MM.1S (cell line): ENCODE results near the gene ZNF580.

Experiments
- DNase-seq: peaks from one replicate; pipeline ENCODE4 v3.0.0-alpha.2; 2015
- H2AFZ ChIP-seq: fragments of 300-600 bp; sonication (generic); 2 replicates; pipeline ENCODE4 v1.6.0; 2016; ENCODE audit warnings: antibody characterized with exemption, low read length
- H3F3A ChIP-seq: fragments of 300-600 bp; sonication (generic); 2 replicates; pipeline ENCODE4 v1.6.1; 2016; ENCODE audit warnings: mild to moderate bottlenecking, antibody characterized with exemption, low read length, moderate library complexity, mixed read lengths; ENCODE audit not compliant: insufficient read depth
- H3K27ac ChIP-seq: fragments of 300-600 bp; sonication (generic); 2 replicates; pipeline ENCODE4 v1.5.1; 2016; ENCODE audit warnings: mild to moderate bottlenecking, low read length
- H3K27me3 ChIP-seq: fragments of 300-600 bp; sonication (generic); replicated peaks from 2 replicates; pipeline ENCODE4 v1.6.0; 2016; ENCODE audit warnings: low read length; ENCODE audit not compliant: insufficient read depth
- H3K36me3 ChIP-seq: fragments of 300-600 bp; sonication (generic); replicated peaks from 2 replicates; pipeline ENCODE4 v1.6.1; 2016; ENCODE audit warnings: mild to moderate bottlenecking, low read length, mixed read lengths; ENCODE audit not compliant: insufficient read depth
- H3K4me1 ChIP-seq: fragments of 300-600 bp; sonication (generic); 2 replicates; pipeline ENCODE4 v1.6.1; 2016; ENCODE audit warnings: low read length, mixed read lengths
- H3K4me2 ChIP-seq: fragments of 300-600 bp; sonication (generic); 2 replicates; pipeline ENCODE4 v1.6.0; 2016; ENCODE audit warnings: low read depth, low read length
- H3K4me3 ChIP-seq: fragments of 300-600 bp; sonication (generic); 2 replicates; pipeline ENCODE4 v1.5.1; 2016; ENCODE audit warnings: low read length, mixed read lengths
- H3K79me2 ChIP-seq: fragments of 300-600 bp; sonication (generic); 2 replicates; pipeline ENCODE4 v1.6.1; 2016; ENCODE audit warnings: mixed run types, low read length, mixed read lengths
- H3K9ac ChIP-seq: fragments of 300-600 bp; sonication (generic); 2 replicates; pipeline ENCODE4 v1.6.1; 2016; ENCODE audit warnings: low read length, mixed read lengths
- H3K9me2 ChIP-seq: fragments of 300-600 bp; sonication (generic); replicated peaks from 2 replicates; pipeline ENCODE4 v1.6.1; 2016; ENCODE audit warnings: mild to moderate bottlenecking, low read length, mixed read lengths; ENCODE audit not compliant: insufficient read depth
- H3K9me3 ChIP-seq: fragments of 300-600 bp; sonication (generic); replicated peaks from 2 replicates; pipeline ENCODE4 v1.6.1; 2016; ENCODE audit warnings: mild to moderate bottlenecking, low read length, mixed read lengths; ENCODE audit not compliant: insufficient read depth
- H4K20me1 ChIP-seq: fragments of 300-600 bp; sonication (generic); 2 replicates; pipeline ENCODE4 v1.6.1; 2016; ENCODE audit warnings: mild to moderate bottlenecking, low read length, moderate library complexity, mixed read lengths; ENCODE audit not compliant: insufficient read depth
- CTCF ChIP-seq: fragments of 300-600 bp; sonication (generic); IDR thresholded peaks from 2 replicates; pipeline ENCODE4 v1.5.1; 2016; ENCODE audit warnings: antibody characterized with exemption, low read length, mixed read lengths
- EZH2 ChIP-seq: fragments of 300-600 bp; sonication (generic); optimal IDR thresholded peaks from 2 replicates; pipeline ENCODE3; 2017; ENCODE audit warnings: low read depth, mild to moderate bottlenecking, antibody characterized with exemption, low read length, mixed read lengths
- EZH2phosphoT487 ChIP-seq: fragments of 300-600 bp; sonication (generic); IDR thresholded peaks from 2 replicates; pipeline ENCODE4 v1.6.1; 2018; ENCODE audit warnings: antibody characterized with exemption, low read length

ZNF580 gene

DNA sequence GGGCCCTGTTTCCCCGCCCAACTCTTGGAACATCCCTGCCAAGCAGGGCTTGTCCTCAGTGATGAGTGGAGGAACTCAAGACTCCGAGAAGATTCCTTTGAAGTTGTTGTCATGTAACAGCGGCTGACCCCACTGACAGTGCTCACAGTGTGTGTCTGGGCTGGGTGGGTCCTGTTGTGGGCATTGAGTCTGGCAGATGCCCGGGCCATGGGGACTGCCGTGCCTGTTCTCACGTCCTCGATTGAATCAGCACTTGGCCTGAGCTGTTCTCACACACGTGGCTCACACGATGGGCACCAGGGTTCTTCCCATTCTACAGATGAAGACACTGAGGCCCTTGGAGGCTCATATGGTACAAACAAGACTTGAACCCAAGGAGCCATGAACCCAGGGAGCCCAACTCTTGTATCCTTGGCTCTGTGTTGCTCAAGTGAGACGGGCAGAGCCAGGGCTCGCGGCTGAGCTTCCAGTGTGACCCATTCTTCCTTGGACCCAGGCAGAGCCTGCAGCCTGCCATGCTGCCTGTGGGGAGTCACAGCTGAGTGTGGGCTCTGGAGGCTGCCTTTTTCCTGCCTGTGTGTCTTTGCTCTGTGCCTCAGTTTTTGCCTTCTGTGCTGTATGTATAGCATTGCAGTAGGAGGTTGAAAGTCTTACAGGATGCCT lies 25.7 kb downstream of the ZNF580 start:
- Histone ChIP-seq H3K36me3 (peaks cover 24% of the 10 kb centered on the region), H3K9me2 (no peaks in the 10 kb centered on the region)

GRCh38 chr19:55667006-55667381 lies 26.2 kb downstream of the ZNF580 start:
- no peak for DNase-seq
- Histone ChIP-seq H3K9me3 (no peaks in the 10 kb centered on the region), H3K9me2 (no peaks in the 10 kb centered on the region), H2AFZ (no peak overlapping the region), H3F3A (peaks cover 7% of the 10 kb centered on the region; the same call in 1 of the 2 replicates), H3K4me1 (no peaks in the 10 kb centered on the region), H3K36me3 (peaks cover 21% of the 10 kb centered on the region), H4K20me1 (peaks cover 47% of the 10 kb centered on the region), H3K9ac (no peak overlapping the region), H3K27me3 (no peaks in the 10 kb centered on the region), H3K79me2 (peaks cover 98% of the 10 kb centered on the region), H3K27ac (no peak overlapping the region), H3K4me2 (no peak overlapping the region), H3K4me3 (no peak overlapping the region)
- TF ChIP-seq EZH2, result no peak
- TF ChIP-seq EZH2phosphoT487, result no peak
- no peak for TF ChIP-seq CTCF

More for the DNA sequence above, 25.7 kb downstream of the ZNF580 start:
- no peaks in the 10 kb centered on the region for H3K27me3 ChIP-seq
- no peak for DNase-seq
- TF ChIP-seq EZH2 (no peak), EZH2phosphoT487 (no peak), CTCF (no peak)
- H3F3A ChIP-seq, result peaks cover 6% of the 10 kb centered on the region; the same call in 1 of the 2 replicates
- H3K9ac ChIP-seq, result no peak overlapping the region
- peaks cover 99% of the 10 kb centered on the region for H3K79me2 ChIP-seq
- no peak overlapping the region for H3K4me2 ChIP-seq
- H3K9me3 ChIP-seq, result no peaks in the 10 kb centered on the region
- no peak overlapping the region for H3K4me3 ChIP-seq
- H4K20me1 ChIP-seq, result peaks cover 46% of the 10 kb centered on the region
- no peaks in the 10 kb centered on the region for H3K4me1 ChIP-seq
- no peak overlapping the region for H2AFZ ChIP-seq
- H3K27ac ChIP-seq, result no peak overlapping the region

DNA sequence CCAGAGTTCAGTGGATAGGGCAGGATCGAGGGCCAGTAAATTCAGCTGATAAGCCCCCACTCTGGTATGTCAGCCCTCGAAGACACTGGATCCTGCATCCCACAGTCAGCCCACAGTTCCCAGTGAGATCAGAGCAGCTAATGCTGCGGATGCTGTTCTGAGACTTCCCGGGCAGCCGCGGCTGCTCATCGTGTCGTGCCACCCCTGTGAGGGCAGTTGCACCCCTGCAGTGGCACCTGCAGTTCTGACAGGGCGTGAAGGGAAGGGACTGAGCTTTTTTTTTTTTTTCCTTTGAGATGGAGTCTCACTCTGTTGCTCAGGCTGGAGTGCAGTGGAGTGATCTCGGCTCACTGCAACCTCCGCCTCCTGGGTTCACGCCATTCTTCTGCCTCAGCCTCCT lies 26.7 kb downstream of the ZNF580 start:
- no peaks in the 10 kb centered on the region for H3K27me3 ChIP-seq
- peaks cover 98% of the 10 kb centered on the region for H3K79me2 ChIP-seq
- no peak for DNase-seq
- H3K27ac ChIP-seq, result no peak overlapping the region
- H3K9me3 ChIP-seq, result no peaks in the 10 kb centered on the region
- peaks cover 47% of the 10 kb centered on the region for H4K20me1 ChIP-seq
- H3K36me3 ChIP-seq, result peaks cover 26% of the 10 kb centered on the region
- no peak overlapping the region for H3K4me2 ChIP-seq
- H3K4me1 ChIP-seq, result no peaks in the 10 kb centered on the region
- no peaks in the 10 kb centered on the region for H3K9me2 ChIP-seq
- peaks cover 12% of the 10 kb centered on the region; the same call in 1 of the 2 replicates for H3F3A ChIP-seq
- no peak overlapping the region for H3K9ac ChIP-seq
- TF ChIP-seq EZH2, result no peak
- TF ChIP-seq EZH2phosphoT487, result no peak
- no peak for TF ChIP-seq CTCF
- no peak overlapping the region for H2AFZ ChIP-seq
- no peak overlapping the region for H3K4me3 ChIP-seq
